HG02763 (cell line): ENCODE results near the gene NEURL1.
"Not testable (repeated sequence)": the region's sequence is repeated elsewhere in the genome, so short reads cannot be mapped to it uniquely, and the experiment has no call there.

Source experiments
- ATAC-seq: cut with Tn5 transposase; IDR thresholded peaks from one replicate; pipeline ENCODE4 v1.9.1; 2021; ENCODE audit warnings: mild to moderate bottlenecking, moderate library complexity; ENCODE audit not compliant: unreplicated experiment

NEURL1 gene

GRCh38 chr10:103463499-103463898 lies 30.0 kb upstream of the NEURL1 start:
- no peak for ATAC-seq

DNA sequence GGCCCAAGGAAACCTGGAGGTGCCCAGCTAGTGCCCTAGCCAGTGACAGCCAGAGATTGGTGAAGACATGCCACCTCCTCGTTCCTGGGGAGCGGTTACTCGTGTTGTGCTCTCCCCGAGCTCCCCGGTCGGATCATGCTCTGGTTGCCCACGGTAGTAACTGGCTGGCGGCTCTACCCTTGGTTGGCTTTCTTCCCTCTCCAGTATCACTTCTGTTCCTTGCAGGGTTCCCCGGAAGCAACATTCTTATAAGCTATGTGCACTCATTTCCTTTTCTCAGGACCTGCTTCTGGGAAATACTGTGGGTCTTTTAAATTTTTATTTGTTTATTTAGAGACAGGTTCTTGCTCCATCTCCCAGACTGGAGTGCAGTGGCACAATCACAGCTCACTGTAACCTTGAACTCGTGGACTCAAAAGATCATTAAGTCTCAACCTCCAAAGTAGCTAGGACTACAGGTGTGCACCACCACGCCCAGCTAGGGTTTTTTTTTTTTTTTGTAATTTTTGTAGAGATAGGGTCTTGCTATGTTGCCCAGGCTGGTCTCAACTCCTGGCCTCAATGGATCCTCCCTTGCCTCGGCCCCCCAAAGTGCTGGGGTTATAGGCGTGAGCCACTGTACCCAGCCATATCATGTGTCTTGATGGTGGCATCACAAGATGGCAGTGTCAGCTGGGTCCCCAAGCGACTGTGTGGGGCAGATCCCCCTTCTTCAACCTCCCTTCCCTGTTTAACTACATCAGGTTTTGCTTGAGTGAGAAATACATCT lies 27.9 kb upstream of the NEURL1 start:
- no peak for ATAC-seq

DNA sequence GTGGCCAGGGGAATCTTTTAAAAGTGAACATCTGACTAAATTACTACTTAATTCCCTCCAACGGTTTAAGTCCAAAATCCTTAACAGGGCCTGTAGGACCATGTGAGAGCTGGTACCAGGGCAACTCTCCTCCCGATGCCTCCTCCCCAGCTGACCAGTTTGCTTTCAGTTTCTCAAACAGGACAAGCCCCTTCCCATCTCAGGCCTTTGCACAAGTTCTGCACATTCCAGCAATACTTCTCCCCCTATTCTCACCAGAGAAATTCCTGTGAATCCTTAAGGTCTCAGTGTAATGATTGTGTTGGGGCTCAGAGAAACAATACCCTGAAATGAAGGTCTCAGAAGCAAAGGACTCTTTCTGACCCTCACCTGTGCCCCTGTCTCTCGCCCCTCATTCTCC lies 26.8 kb upstream of the NEURL1 start:
- no peak for ATAC-seq

- no peak for ATAC-seq
Measured at GRCh38 chr10:103467406-103467805, 26.1 kb upstream of the NEURL1 start.

DNA sequence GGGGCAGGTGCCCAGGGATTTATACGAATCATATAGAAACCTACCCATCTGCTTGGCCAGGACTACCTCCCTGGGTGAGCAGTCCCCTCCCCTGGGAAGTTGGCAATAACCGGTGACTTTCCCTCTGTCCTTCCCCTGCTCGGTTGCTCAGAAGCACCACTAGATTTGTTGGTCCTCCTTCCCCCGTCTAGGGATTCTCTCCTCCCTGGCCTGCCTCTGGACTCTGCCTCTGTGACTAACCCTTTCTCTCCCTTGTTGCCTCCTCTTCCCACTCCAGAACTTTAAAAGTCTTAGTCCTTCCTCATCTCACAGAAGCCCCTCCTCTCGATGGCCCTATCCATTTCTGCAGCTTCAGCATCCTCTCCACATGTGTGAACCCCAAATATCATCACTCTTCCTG lies 24.3 kb upstream of the NEURL1 start:
- no peak for ATAC-seq

GRCh38 chr10:103470761-103471653 lies 22.5 kb upstream of the NEURL1 start:
- peak; percentile 75 for ATAC-seq

DNA sequence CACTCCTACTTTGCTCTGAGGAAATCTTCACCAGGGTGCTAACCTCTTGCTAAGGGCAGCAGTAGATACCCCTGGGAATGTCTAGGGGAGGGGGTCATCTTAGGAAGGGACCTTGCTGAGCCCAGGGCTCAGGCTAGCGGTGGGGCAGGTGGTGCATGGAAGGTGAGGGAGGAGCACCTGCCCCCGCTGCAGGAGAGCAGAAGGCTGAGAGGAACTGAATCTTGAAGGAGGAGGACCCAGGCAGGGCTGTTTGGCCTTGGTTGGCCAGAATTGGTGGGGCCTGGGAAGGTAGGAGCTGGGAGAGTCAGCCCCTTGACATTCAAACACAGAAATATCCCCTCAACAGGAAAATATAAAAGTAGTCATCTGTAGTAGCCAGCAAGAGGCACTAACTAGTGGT lies 21.5 kb upstream of the NEURL1 start:
- ATAC-seq, result peak; percentile 32

- no peak for ATAC-seq
Measured at GRCh38 chr10:103473261-103473671, 20.2 kb upstream of the NEURL1 start.

DNA sequence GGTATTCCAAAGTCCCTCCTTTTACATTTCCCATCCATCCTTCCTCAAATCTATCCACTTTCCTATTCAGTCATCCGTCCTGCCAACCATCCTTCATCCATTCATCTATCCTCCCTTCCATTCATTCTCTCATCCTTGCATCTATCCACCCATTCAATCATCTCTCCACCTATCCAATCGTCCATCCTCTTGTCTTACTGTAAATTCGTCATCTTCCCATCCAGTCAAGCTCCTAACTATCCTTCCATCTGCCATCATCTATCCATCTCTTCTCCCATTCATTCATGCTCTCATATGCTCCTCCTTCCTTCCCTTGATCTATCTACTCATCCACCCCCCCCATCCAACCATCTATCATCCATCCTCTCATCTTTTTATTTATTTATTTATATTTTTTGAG lies 19.4 kb upstream of the NEURL1 start:
- no peak for ATAC-seq

- no peak for ATAC-seq
Measured at GRCh38 chr10:103475437-103475836, 18.1 kb upstream of the NEURL1 start.

DNA sequence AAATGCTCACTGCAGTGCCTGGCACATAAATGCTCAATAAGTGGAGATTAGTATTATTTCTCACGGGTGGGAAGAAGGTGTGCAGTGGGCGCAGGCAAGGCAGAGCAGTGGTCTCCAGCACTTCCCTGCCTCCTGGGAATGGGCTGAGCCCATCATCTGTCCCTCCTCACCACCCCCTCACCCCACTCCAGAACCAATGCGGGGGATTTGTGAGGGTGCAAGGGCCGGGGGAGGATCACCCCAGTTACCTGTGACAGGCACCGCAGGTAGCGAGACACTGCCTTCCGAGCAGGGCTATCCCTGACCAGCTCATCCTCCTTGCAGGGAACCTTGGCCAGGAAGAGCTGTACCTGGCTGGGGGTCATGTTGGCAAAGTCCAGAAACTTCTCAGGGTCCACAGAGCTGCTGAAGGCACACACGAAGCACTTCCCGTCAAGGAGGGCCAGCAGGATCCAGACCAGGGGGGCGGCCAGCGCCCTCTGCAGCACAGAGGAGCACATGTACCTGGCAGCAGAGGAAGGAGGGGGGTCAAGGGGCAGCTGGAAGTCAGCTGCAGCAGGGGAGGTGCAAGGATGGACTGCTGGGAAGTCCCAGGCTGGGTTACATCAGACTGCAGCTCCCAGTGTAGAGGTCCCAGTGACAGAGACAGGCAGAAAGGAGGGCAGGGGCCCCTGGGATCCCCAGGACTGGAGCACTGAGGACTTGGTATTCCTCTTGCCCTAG lies 17.3 kb upstream of the NEURL1 start:
- no peak for ATAC-seq

DNA sequence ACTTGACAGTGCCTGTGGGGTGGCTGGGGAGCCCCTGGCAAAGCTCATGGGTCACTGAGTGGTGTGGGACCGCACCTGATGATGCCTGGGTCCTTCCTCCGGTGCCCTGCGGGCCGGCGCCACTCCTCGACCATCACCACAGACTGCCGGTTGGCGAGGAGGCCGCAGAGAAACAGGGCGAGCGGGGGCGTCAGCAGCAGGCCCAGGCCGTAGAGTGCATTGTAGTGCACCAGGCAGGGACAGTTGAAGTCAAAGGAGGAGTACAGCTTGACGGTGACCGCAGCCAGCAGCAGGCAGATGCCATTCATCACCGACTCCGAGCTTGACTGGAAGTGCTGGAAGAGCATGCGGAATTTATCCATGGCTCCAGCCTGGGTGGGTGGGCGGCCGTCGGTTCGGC lies 14.8 kb upstream of the NEURL1 start:
- no peak for ATAC-seq

DNA sequence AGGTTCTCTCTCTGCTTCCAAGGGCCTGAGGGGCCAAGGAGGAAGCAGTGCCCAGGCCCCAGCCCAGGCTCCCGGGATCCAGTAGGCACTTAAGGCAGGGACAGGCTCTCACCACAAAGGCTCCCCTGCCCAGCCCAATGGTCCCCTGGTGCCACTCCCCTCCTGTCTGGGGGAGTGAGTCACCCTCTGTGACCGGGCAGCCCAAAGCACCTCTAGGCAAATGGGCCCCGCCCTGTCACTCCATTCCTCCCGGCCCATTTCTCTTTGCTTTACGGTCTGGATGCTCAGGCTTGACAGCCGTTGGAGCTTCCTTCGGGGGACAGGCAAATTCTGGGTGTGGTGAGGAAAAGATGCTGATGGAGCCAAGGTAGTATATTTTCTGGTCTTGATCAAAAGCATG lies 14.4 kb upstream of the NEURL1 start, which contains the start of gene CALHM3:
Gene CALHM3 (minus strand): TSS at position 106 of the 400 bp plus-strand sequence. CDS start 208 bp downstream, outside the sequence.
- no peak for ATAC-seq

DNA sequence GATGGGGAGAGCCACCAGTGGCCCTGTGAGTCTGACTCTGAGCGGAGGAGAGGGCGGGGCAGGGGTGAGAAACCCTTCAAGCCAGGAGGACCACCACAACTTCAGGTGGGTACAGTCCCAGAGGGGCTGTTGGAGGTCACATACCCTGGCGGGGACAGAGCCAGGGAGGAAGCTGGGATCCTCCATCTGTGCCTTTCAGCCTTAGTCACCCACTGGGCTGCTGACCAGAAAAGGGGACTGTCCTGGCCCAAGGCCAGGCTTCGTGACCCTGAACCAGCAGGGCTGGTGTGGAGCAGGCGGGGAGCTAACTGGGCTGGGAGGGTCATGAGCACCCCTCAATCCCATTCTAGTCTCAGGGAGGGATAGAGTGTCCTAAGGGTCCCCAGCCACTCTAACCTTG lies 13.0 kb upstream of the NEURL1 start:
- no peak for ATAC-seq

DNA sequence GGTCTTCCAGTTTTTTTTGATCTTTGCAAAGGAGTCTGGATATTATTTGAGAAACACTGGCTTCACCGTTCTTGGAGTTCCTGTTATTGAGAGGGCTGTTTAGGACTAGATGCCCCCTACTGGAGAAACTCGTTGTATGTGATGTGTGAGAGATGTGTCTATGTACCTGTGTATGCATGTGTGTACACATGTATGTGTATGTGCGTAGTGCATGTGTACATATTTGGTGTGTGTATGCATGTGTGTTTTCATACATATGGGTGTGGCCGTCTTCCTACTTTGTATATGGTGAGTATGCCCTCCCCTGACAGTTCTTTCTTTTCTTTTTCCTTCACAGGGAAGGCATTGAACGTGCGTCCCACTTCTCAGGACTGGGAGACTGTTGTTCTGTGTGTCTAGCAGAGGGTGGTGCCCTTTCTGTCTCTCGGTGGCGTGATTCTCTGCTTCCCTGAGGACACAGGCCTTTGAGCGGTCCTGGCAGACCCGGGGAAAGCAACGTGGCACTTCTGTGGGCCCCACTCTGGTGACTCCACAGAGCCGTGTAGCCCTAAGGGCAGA lies 11.5 kb upstream of the NEURL1 start:
- no peak for ATAC-seq

- ATAC-seq, result not testable (repeated sequence)
Measured at GRCh38 chr10:103486635-103487409, 6.7 kb upstream of the NEURL1 start.

- no peak for ATAC-seq
Measured at GRCh38 chr10:103487410-103487708, 6.1 kb upstream of the NEURL1 start.

GRCh38 chr10:103490986-103491314 lies 2.6 kb upstream of the NEURL1 start:
- peak; percentile 6 for ATAC-seq

DNA sequence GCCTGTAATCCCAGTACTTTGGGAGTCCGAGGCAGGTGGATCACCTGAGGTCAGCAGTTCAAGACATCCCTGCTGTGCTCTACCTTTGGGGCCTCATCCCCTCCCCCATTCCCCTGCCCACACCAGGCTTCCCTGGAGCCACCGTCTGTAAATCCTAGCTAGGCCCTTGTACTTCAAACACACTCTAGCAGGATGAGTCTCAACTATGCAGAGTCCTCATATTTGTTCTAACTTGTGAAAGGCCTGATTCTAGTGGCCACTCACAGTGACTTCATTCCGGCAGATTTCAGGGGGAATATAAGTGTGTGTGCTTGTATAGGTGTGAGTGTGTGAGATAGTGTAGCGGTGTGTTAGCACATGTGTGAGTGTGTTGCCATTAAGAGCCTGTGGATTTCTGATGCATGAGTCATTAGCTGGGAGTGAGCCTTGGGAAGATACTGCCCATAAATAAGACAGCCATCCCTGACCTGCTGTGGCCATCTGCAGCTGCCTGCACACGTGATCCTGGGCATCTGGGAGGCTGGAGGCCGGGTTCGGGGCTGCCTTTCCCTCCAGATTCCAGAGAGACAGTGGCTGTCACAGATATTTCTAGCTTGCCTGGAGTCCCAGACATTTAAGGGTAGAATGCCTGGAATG lies 1.7 kb upstream of the NEURL1 start:
- no peak for ATAC-seq

GRCh38 chr10:103492655-103493261 lies 747 bp upstream of the NEURL1 start:
- ATAC-seq, result no peak
